ENCODE results near the gene ZDHHC8. TPM values are rescaled to one million over a fixed set of nuclear protein-coding genes. Genes with fewer than 3 reads are reported as not detected.

The ZDHHC8 gene
- total and polyA plus RNA-seq, 2 donors (not counting 1 experiment from before 2014, with no cell fraction given): 94.4 to 96.9 TPM

DNA sequence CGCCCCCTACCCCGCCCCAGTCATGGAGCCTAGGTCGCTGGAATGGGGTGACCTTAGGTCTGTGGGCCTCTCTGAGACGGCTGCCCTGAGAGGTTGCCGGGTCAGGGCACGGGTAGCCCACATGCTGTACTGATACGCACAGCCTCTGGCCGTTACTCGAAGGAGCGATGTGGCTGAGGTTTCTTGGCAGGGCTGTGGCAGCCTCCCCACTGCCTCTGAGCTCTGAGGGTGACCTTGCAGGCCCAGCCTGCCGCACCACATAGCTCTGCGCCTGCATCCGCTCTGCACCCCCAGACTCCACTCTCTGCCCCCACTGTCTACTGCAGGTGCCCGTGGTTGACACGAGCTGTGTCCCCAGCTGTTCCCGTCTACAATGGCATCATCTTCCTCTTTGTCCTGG is 7.3 kb downstream of the ZDHHC8 start:
- TF ChIP-seq, protein P1, sequence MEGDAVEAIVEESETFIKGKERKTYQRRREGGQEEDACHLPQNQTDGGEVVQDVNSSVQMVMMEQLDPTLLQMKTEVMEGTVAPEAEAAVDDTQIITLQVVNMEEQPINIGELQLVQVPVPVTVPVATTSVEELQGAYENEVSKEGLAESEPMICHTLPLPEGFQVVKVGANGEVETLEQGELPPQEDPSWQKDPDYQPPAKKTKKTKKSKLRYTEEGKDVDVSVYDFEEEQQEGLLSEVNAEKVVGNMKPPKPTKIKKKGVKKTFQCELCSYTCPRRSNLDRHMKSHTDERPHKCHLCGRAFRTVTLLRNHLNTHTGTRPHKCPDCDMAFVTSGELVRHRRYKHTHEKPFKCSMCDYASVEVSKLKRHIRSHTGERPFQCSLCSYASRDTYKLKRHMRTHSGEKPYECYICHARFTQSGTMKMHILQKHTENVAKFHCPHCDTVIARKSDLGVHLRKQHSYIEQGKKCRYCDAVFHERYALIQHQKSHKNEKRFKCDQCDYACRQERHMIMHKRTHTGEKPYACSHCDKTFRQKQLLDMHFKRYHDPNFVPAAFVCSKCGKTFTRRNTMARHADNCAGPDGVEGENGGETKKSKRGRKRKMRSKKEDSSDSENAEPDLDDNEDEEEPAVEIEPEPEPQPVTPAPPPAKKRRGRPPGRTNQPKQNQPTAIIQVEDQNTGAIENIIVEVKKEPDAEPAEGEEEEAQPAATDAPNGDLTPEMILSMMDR (IDR thresholded peaks at IDR 0.05): no peak
- no peak for TF ChIP-seq EZH2 (IDR thresholded peaks at IDR 0.05; ENCODE audit: borderline replicate concordance, insufficient read depth, low read depth, low read length, poor library complexity, severe bottlenecking)
- Histone ChIP-seq H3K4me3 (ENCODE audit: control extremely low read depth in 1 of 5, extremely low read depth in 1 of 5, insufficient read depth in 1 of 5, low read depth in 2 of 5, low read length in 4 of 5) (no peak overlapping the region), H3K27me3 (replicated peaks in 1 of 4; ENCODE audit: control extremely low read depth in 1 of 4, control insufficient read depth in 3 of 4, insufficient read depth in 4 of 4, low read length in 3 of 4) (no peaks in the 10 kb centered on the region), H3K27ac (ENCODE audit: low read length in 2 of 2) (no peak overlapping the region), H3K4me1 (ENCODE audit: control insufficient read depth in 2 of 2, insufficient read depth in 2 of 2, low read length in 2 of 2) (peaks cover 3 to 28% of the 10 kb centered on the region in 2 donors), H3K9ac (ENCODE audit: low read length) (no peak overlapping the region), H3K4me2 (replicated peaks; ENCODE audit: low read depth, low read length, poor library complexity, severe bottlenecking) (no peak overlapping the region), H2AFZ (ENCODE audit: insufficient read depth, low read depth, low read length, poor library complexity, severe bottlenecking) (no peak overlapping the region), H3K9me3 (ENCODE audit: control extremely low read depth in 1 of 3, control insufficient read depth in 2 of 3, insufficient read depth in 1 of 3, low read length in 2 of 3) (no peaks in the 10 kb centered on the region), H4K20me1 (ENCODE audit: control insufficient read depth, insufficient read depth, low read length, poor library complexity, severe bottlenecking) (peaks cover 54% of the 10 kb centered on the region), H3K79me2 (ENCODE audit: control insufficient read depth, insufficient read depth, low read length) (peaks cover 30% of the 10 kb centered on the region), H3K36me3 (replicated peaks in 1 of 2; ENCODE audit: control extremely low read depth in 1 of 2, control insufficient read depth in 1 of 2, extremely low read depth in 1 of 2, insufficient read depth in 2 of 2, low read length in 1 of 2) (peaks cover 0 to 7% of the 10 kb centered on the region in 2 experiments)
- no peak for ATAC-seq (ENCODE audit: low read depth)
- no peak for DNase-seq
- H3K9me3 Mint-ChIP-seq (ENCODE audit: insufficient read depth): no peaks in the 10 kb centered on the region
- 84% methylated on average over 16 of the region's 16 CpGs for WGBS (ENCODE audit: insufficient coverage)
- H3K4me3 Mint-ChIP-seq: no peak overlapping the region
- POLR2A ChIA-PET: no interaction called here
- CTCF ChIA-PET: no interaction called here
- H3K27me3 Mint-ChIP-seq: no peaks in the 10 kb centered on the region
- peaks cover 30% of the 10 kb centered on the region for H3K4me1 Mint-ChIP-seq
- intact Hi-C loops (cut with micrococcal nuclease): no loop called here
- H3K27ac Mint-ChIP-seq: no peak overlapping the region

DNA sequence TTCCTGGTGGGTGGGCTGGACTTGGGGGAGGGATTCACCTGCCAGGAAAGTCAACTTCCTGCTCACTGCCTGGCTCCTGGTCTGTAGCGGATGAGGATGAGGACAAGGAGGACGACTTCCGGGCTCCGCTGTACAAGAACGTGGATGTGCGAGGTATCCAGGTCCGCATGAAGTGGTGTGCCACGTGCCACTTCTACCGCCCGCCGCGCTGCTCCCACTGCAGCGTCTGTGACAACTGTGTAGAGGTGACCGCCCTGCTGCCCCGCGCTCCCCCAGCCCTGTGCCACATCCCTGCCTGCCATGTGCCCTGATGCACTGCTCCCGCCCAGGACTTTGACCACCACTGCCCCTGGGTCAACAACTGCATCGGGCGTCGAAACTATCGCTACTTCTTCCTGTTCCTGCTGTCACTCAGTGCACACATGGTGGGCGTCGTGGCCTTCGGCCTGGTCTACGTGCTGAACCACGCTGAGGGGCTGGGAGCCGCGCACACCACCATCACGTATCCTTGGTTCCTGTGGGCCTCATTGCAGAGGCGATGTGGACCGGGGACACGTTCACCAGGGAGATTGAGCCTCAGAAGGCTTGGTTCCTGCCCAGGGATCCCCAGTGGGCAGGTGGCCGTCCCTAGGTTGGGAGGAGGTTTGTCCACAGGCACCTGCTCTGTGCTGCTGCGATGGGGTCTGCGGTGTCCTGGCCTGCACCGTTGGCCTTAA is 7.9 kb downstream of the ZDHHC8 start:
- ChIA-PET POLR2A (no interaction called here), CTCF (no interaction called here)
- H3K27me3 ChIP-seq (replicated peaks in 1 of 4; ENCODE audit: control extremely low read depth in 1 of 4, control insufficient read depth in 3 of 4, insufficient read depth in 4 of 4, low read length in 3 of 4): no peaks in the 10 kb centered on the region
- peaks cover 49% of the 10 kb centered on the region for H4K20me1 ChIP-seq (ENCODE audit: control insufficient read depth, insufficient read depth, low read length, poor library complexity, severe bottlenecking)
- H3K27me3 Mint-ChIP-seq: no peaks in the 10 kb centered on the region
- no peak overlapping the region for H3K27ac ChIP-seq (ENCODE audit: low read length in 2 of 2)
- H3K4me1 Mint-ChIP-seq: peaks cover 24% of the 10 kb centered on the region
- no peaks in the 10 kb centered on the region for H3K9me3 Mint-ChIP-seq (ENCODE audit: insufficient read depth)
- H3K9ac ChIP-seq (ENCODE audit: low read length): no peak overlapping the region
- H3K4me1 ChIP-seq (ENCODE audit: control insufficient read depth in 2 of 2, insufficient read depth in 2 of 2, low read length in 2 of 2): peaks cover 3 to 23% of the 10 kb centered on the region in 2 donors
- peaks cover 0 to 7% of the 10 kb centered on the region in 2 experiments for H3K36me3 ChIP-seq (replicated peaks in 1 of 2; ENCODE audit: control extremely low read depth in 1 of 2, control insufficient read depth in 1 of 2, extremely low read depth in 1 of 2, insufficient read depth in 2 of 2, low read length in 1 of 2)
- no peak overlapping the region for H2AFZ ChIP-seq (ENCODE audit: insufficient read depth, low read depth, low read length, poor library complexity, severe bottlenecking)
- WGBS (ENCODE audit: insufficient coverage): 98% methylated on average over 36 of the region's 36 CpGs
- no peak overlapping the region for H3K4me2 ChIP-seq (replicated peaks; ENCODE audit: low read depth, low read length, poor library complexity, severe bottlenecking)
- H3K27ac Mint-ChIP-seq: no peak overlapping the region
- H3K4me3 Mint-ChIP-seq: no peak overlapping the region
- ATAC-seq (ENCODE audit: low read depth) (no peak), DNase-seq (no peak)
- intact Hi-C loops (cut with micrococcal nuclease): no loop called here
- no peaks in the 10 kb centered on the region for H3K9me3 ChIP-seq (ENCODE audit: control extremely low read depth in 1 of 3, control insufficient read depth in 2 of 3, insufficient read depth in 1 of 3, low read length in 2 of 3)
- TF ChIP-seq EZH2 (IDR thresholded peaks at IDR 0.05; ENCODE audit: borderline replicate concordance, insufficient read depth, low read depth, low read length, poor library complexity, severe bottlenecking): no peak
- TF ChIP-seq, protein P1 (IDR thresholded peaks at IDR 0.05): no peak
- peaks cover 24% of the 10 kb centered on the region for H3K79me2 ChIP-seq (ENCODE audit: control insufficient read depth, insufficient read depth, low read length)
- H3K4me3 ChIP-seq (ENCODE audit: control extremely low read depth in 1 of 5, extremely low read depth in 1 of 5, insufficient read depth in 1 of 5, low read depth in 2 of 5, low read length in 4 of 5): no peak overlapping the region

Data from B cell (primary cell).